H1 (cell line): Measurements from ENCODE around the gene AGPS. TPM values are rescaled to one million over a fixed set of nuclear protein-coding genes. Genes with fewer than 3 reads are reported as not detected.

Source experiments
- CTCF ChIA-PET: fragments of 300-600 bp; sonication (Branson Sonifier 250); formaldehyde crosslinking; loops from one replicate; lab custom pipeline; 2021; ENCODE audit not compliant: partially characterized antibody; lab: Charles Lee
- POLR2A ChIA-PET: fragments of 300-600 bp; sonication (Branson Sonifier 250); formaldehyde crosslinking; loops from one replicate; lab custom pipeline; 2021; ENCODE audit warnings: inconsistent platforms; ENCODE audit not compliant: partially characterized antibody; lab: Charles Lee
- DNase-seq, 2 experiments: peaks; one replicate each; pipeline versions ENCODE4 v3.0.0 to v3.0.0-alpha.2; 2010 to 2022; ENCODE audit warnings: low spot score in 2 of 2, low read depth in 1 of 2, mixed read lengths in 1 of 2
- FAIRE-seq: peaks from 2 replicates; lab custom pipeline; 2011; peaks lifted over from hg19 to GRCh38; lab: Jason Lieb, UNC
- H2AFZ ChIP-seq: 2 replicates; pipeline ENCODE4 v1.8.1; 2012; ENCODE audit warnings: low read length, inconsistent platforms
- H2AK5ac ChIP-seq: 2 replicates; pipeline ENCODE4 v1.6.1; 2013; ENCODE audit warnings: low read depth, low read length
- H2BK120ac ChIP-seq: replicated peaks from 2 replicates; pipeline ENCODE3; 2013; ENCODE audit warnings: low read depth, low read length, inconsistent platforms
- H2BK12ac ChIP-seq: 2 replicates; pipeline ENCODE4 v1.6.1; 2013; ENCODE audit warnings: low read depth, low read length
- H2BK15ac ChIP-seq: 2 replicates; pipeline ENCODE4 v1.6.1; 2013; ENCODE audit warnings: low read length
- H2BK20ac ChIP-seq: 2 replicates; pipeline ENCODE4 v1.6.1; 2013; ENCODE audit warnings: low read length
- H2BK5ac ChIP-seq: 2 replicates; pipeline ENCODE4 v1.6.1; 2013; ENCODE audit warnings: low read depth, low read length
- H3K14ac ChIP-seq: 2 replicates; pipeline ENCODE4 v1.6.1; 2013; ENCODE audit warnings: inconsistent platforms; ENCODE audit not compliant: insufficient read length
- H3K18ac ChIP-seq: 2 replicates; pipeline ENCODE4 v1.6.1; 2013; ENCODE audit warnings: low read length; ENCODE audit errors: extremely low read depth
- H3K23ac ChIP-seq: 2 replicates; pipeline ENCODE4 v1.6.1; 2013; ENCODE audit warnings: inconsistent platforms; ENCODE audit not compliant: insufficient read length
- H3K23me2 ChIP-seq: 2 replicates; pipeline ENCODE4 v1.6.1; 2013; ENCODE audit warnings: low read depth, low read length
- H3K27ac ChIP-seq: 2 replicates; pipeline ENCODE4 v1.6.1; 2011; ENCODE audit warnings: low read depth, low read length, inconsistent platforms
- H3K27me3 ChIP-seq, 4 experiments: replicated peaks in 1 of 4; 1 replicate in 1 of 4; 2 replicates in 3 of 4; pipeline versions ENCODE4 v1.6.1 to v1.8.1; 2011 to 2013; ENCODE audit warnings: low read length in 3 of 4, mild to moderate bottlenecking in 3 of 4, inconsistent platforms in 2 of 4, mixed read lengths in 2 of 4, moderate library complexity in 1 of 4; ENCODE audit not compliant: control insufficient read depth in 3 of 4, insufficient read depth in 3 of 4; ENCODE audit errors: extremely low read depth in 1 of 4
- H3K36me3 ChIP-seq, 4 experiments: 2 replicates each; pipeline versions ENCODE4 v1.6.1 to v1.8.1; 2011 to 2013; ENCODE audit warnings: mild to moderate bottlenecking in 4 of 4, low read length in 3 of 4, moderate library complexity in 2 of 4, control low read depth in 1 of 4, inconsistent platforms in 1 of 4; ENCODE audit not compliant: insufficient read depth in 4 of 4, control insufficient read depth in 2 of 4
- H3K4ac ChIP-seq: replicated peaks from 2 replicates; pipeline ENCODE3; 2013; ENCODE audit warnings: low read length, low read depth, mixed read lengths, inconsistent platforms; ENCODE audit not compliant: insufficient read length
- H3K4me1 ChIP-seq, 4 experiments: replicated peaks in 1 of 4; 1 replicate in 1 of 4; 2 replicates in 3 of 4; pipeline versions ENCODE4 v1.6.1 to v1.8.1; 2011 to 2013; ENCODE audit warnings: low read length in 3 of 4, inconsistent platforms in 2 of 4, mixed read lengths in 1 of 4; ENCODE audit not compliant: insufficient read depth in 4 of 4, control insufficient read depth in 3 of 4
- H3K4me2 ChIP-seq, 2 experiments: 2 replicates each; pipeline versions ENCODE4 v1.6.1 to v1.8.1; 2011 to 2013; ENCODE audit warnings: low read depth in 2 of 2, low read length in 2 of 2, control low read depth in 1 of 2, inconsistent platforms in 1 of 2, mild to moderate bottlenecking in 1 of 2; ENCODE audit not compliant: insufficient read depth in 1 of 2
- H3K4me3 ChIP-seq, 4 experiments: fragments of 200-600, 300-600 bp in 1 of 4; sonication (generic), shearing (Covaris generic), sonication (Bioruptor Twin) in 1 of 4; 2 replicates each; pipeline versions ENCODE4 v1.5.1 to v1.8.1; 2011 to 2016; ENCODE audit warnings: low read length in 4 of 4, low read depth in 3 of 4, control low read depth in 2 of 4, inconsistent platforms in 2 of 4, mild to moderate bottlenecking in 2 of 4, mixed read lengths in 1 of 4, moderate library complexity in 1 of 4; ENCODE audit not compliant: insufficient read depth in 2 of 4; ENCODE audit errors: extremely low read depth in 1 of 4
- H3K56ac ChIP-seq: replicated peaks from 2 replicates; pipeline ENCODE3; 2013; ENCODE audit warnings: low read depth, mild to moderate bottlenecking, mixed read lengths, low read length, inconsistent platforms; ENCODE audit not compliant: insufficient read length
- H3K79me1 ChIP-seq: 2 replicates; pipeline ENCODE4 v1.6.1; 2013; ENCODE audit warnings: low read depth, low read length, control low read depth
- H3K79me2 ChIP-seq, 2 experiments: 2 replicates each; pipeline versions ENCODE4 v1.6.1 to v1.8.1; 2012 to 2013; ENCODE audit warnings: low read length in 2 of 2, mild to moderate bottlenecking in 2 of 2, inconsistent platforms in 1 of 2; ENCODE audit not compliant: insufficient read depth in 2 of 2, control insufficient read depth in 1 of 2
- H3K9ac ChIP-seq, 4 experiments: replicated peaks in 1 of 4; 1 replicate in 1 of 4; 2 replicates in 3 of 4; pipeline versions ENCODE4 v1.6.1 to v1.8.1; 2011 to 2013; ENCODE audit warnings: low read depth in 3 of 4, low read length in 3 of 4, control low read depth in 2 of 4, mild to moderate bottlenecking in 2 of 4, moderate library complexity in 2 of 4, inconsistent platforms in 1 of 4; ENCODE audit errors: extremely low read depth in 1 of 4
- H3K9me3 ChIP-seq, 2 experiments: 2 replicates each; pipeline versions ENCODE4 v1.6.1 to v1.8.1; 2012 to 2013; ENCODE audit warnings: mild to moderate bottlenecking in 2 of 2, moderate library complexity in 2 of 2, control low read depth in 1 of 2, inconsistent platforms in 1 of 2, low read depth in 1 of 2, low read length in 1 of 2, mixed read lengths in 1 of 2; ENCODE audit not compliant: insufficient read depth in 2 of 2
- H4K20me1 ChIP-seq, 2 experiments: replicated peaks in 1 of 2; 2 replicates each; pipeline versions ENCODE3 to v1.8.1; 2011 to 2013; ENCODE audit warnings: inconsistent platforms in 2 of 2, low read length in 2 of 2, mild to moderate bottlenecking in 1 of 2; ENCODE audit not compliant: insufficient read depth in 2 of 2, control insufficient read depth in 1 of 2
- H4K5ac ChIP-seq: 2 replicates; pipeline ENCODE4 v1.6.1; 2013; ENCODE audit warnings: low read length, low read depth, mixed read lengths, inconsistent platforms; ENCODE audit not compliant: insufficient read length
- H4K8ac ChIP-seq: 2 replicates; pipeline ENCODE4 v1.8.0; 2013; ENCODE audit warnings: mild to moderate bottlenecking, moderate library complexity, low read length, inconsistent platforms; ENCODE audit not compliant: insufficient read depth; ENCODE audit errors: extremely low read depth
- H4K91ac ChIP-seq: replicated peaks from 2 replicates; pipeline ENCODE3; 2013; ENCODE audit warnings: low read length, mixed read lengths, inconsistent platforms; ENCODE audit not compliant: insufficient read length
- ATF2 ChIP-seq: IDR thresholded peaks from 2 replicates; pipeline ENCODE4 v1.6.1; 2012; ENCODE audit warnings: low read length, inconsistent platforms
- CTBP2 ChIP-seq: IDR thresholded peaks from 2 replicates; pipeline ENCODE4 v1.7.0; 2011; ENCODE audit warnings: borderline replicate concordance, mild to moderate bottlenecking, moderate library complexity, mixed read lengths, low read length; ENCODE audit not compliant: insufficient read depth, insufficient read length
- E2F6 ChIP-seq: IDR thresholded peaks from 2 replicates; pipeline ENCODE4 v1.6.1; 2012; ENCODE audit warnings: inconsistent platforms
- JUN ChIP-seq: IDR thresholded peaks from 2 replicates; pipeline ENCODE4 v1.6.1; 2011; ENCODE audit warnings: low read depth, mild to moderate bottlenecking, improper control_type of control experiment, low read length
- MAX ChIP-seq: IDR thresholded peaks from 2 replicates; pipeline ENCODE4 v1.6.1; 2012; ENCODE audit warnings: inconsistent platforms
- NRF1 ChIP-seq: IDR thresholded peaks from 2 replicates; pipeline ENCODE4 v1.6.1; 2011; ENCODE audit warnings: mild to moderate bottlenecking, low read depth, low read length, improper control_type of control experiment
- PHF8 ChIP-seq: fragments of 200-600 bp; sonication (generic); conservative IDR thresholded peaks from 2 replicates; pipeline ENCODE4 v1.7.1; 2012; ENCODE audit warnings: low read depth, mild to moderate bottlenecking, inconsistent platforms, low read length, moderate library complexity
- POLR2A ChIP-seq, 2 experiments: IDR thresholded peaks; 1 replicate in 1 of 2; 2 replicates in 1 of 2; pipeline ENCODE4 v1.6.1; 2011; ENCODE audit warnings: low read depth in 2 of 2, low read length in 2 of 2, mild to moderate bottlenecking in 2 of 2; ENCODE audit errors: control extremely low read depth in 1 of 2
- RXRA ChIP-seq: IDR thresholded peaks from 2 replicates; pipeline ENCODE4 v1.6.1; 2011; ENCODE audit warnings: low read depth, mild to moderate bottlenecking, low read length, moderate library complexity; ENCODE audit not compliant: insufficient read depth
- TCF12 ChIP-seq: IDR thresholded peaks from 2 replicates; pipeline ENCODE4 v1.6.1; 2011; ENCODE audit warnings: low read depth, mild to moderate bottlenecking, low read length
- ZNF274 ChIP-seq: IDR thresholded peaks from 2 replicates; pipeline ENCODE4 v1.7.0; 2012; ENCODE audit warnings: low read length, borderline replicate concordance; ENCODE audit errors: extremely low read depth
- WGBS, 2 experiments: shearing (Covaris generic) in 1 of 2; methylation state at CpG; one replicate each; pipeline versions ENCODE4 v1.1.6 to v1.1.7; 2013 to 2015; ENCODE audit warnings: low lambda C conversion rate in 2 of 2, mixed read lengths in 2 of 2, inconsistent platforms in 1 of 2, low coverage in 1 of 2, missing lambda C conversion rate in 1 of 2; ENCODE audit not compliant: insufficient replicate concordance in 2 of 2, insufficient coverage in 1 of 2, insufficient read length in 1 of 2; ENCODE audit errors: extremely low coverage in 1 of 2, missing lambda C conversion rate in 1 of 2; 5-methylcytosine and 5-hydroxymethylcytosine counted together
- polyA plus RNA-seq, 7 experiments: library from polyadenylated mRNA; depleted of rRNA in 3 of 7; stranded (reverse) in 5 of 7; unstranded in 2 of 7; fragments of >200 nt in 5 of 7; fragments of 200-250 nt in 2 of 7; gene quantifications; 1 replicate in 5 of 7; 2 replicates in 1 of 7; 4 replicates in 1 of 7; pipeline versions ENCODE4 v1.2.1 to v1.2.3, GENCODE V29; 2011 to 2013; ENCODE audit warnings: missing spikeins in 2 of 7, mixed read lengths in 2 of 7
- total RNA-seq: library from RNA; stranded (reverse); fragmentation: NEBNext Ultra II Directional; extraction: Animal tissue kit (Norgen Biotek cat#: 25700); gene quantifications from 2 replicates; pipeline ENCODE4 v1.2.1, GENCODE V29; 2021

The AGPS gene
- total and polyA plus RNA-seq, 2 of the 8 experiments (the other 6 are each of a cell fraction or from before 2014, with no cell fraction given) = 7.3 to 57.8 TPM

GRCh38 chr2:177422271-177422670 is 29.7 kb downstream of the AGPS start:
- Histone ChIP-seq H3K9ac (no peak overlapping the region), H3K36me3 (peaks cover 0 to 5% (median 0%) of the 10 kb centered on the region in 4 experiments; a peak in 2 of 8 replicates), H3K4me3 (no peak overlapping the region), H3K27ac (no peak overlapping the region), H3K4ac (no peak overlapping the region), H3K79me2 (peaks cover 0 to 47% of the 10 kb centered on the region in 2 experiments; a peak in 2 of 4 replicates), H2AFZ (no peak overlapping the region), H2AK5ac (no peak overlapping the region), H3K56ac (no peak overlapping the region), H3K27me3 (no peaks in the 10 kb centered on the region), H4K20me1 (no peaks in the 10 kb centered on the region), H4K91ac (no peak overlapping the region), H3K14ac (no peak overlapping the region), H3K79me1 (no peaks in the 10 kb centered on the region), H3K23ac (no peak overlapping the region), H2BK15ac (no peak overlapping the region), H2BK120ac (no peak overlapping the region), H3K4me1 (no peaks in the 10 kb centered on the region), H2BK20ac (no peak overlapping the region), H3K9me3 (no peaks in the 10 kb centered on the region), H2BK12ac (no peak overlapping the region), H3K18ac (no peak overlapping the region), H3K4me2 (no peak overlapping the region), H4K8ac (no peak overlapping the region), H4K5ac (no peak overlapping the region), H2BK5ac (no peak overlapping the region), H3K23me2 (no peaks in the 10 kb centered on the region; the same call in 1 of the 2 replicates)
- POLR2A ChIA-PET = no interaction called here
- WGBS, 2 experiments = 76% methylated on average over 1 of the region's 1 CpG; no CpG with 5 or more reads in 1 of the 2 experiments
- CTCF ChIA-PET = no interaction called here
- FAIRE-seq = no peak
- DNase-seq = no peak
- TF ChIP-seq CTBP2 = no peak
- no peak for TF ChIP-seq POLR2A (IDR thresholded peaks at IDR 0.05; ENCODE audit: control extremely low read depth in 1 of 2, low read depth in 2 of 2, low read length in 2 of 2)
- no peak for TF ChIP-seq E2F6
- no peak for TF ChIP-seq RXRA
- TF ChIP-seq PHF8 = no peak
- TF ChIP-seq JUN = no peak
- TF ChIP-seq ZNF274 = no peak
- no peak for TF ChIP-seq TCF12
- no peak for TF ChIP-seq ATF2
- no peak for TF ChIP-seq NRF1
- TF ChIP-seq MAX = no peak
